Inflammatory macrophage treated with lipopolysaccharide for 1 hour (primary cell): ENCODE results near the gene GAL3ST2.

Experiments
- DNase-seq, 2 donors: peaks; one replicate each; pipeline ENCODE4 v3.0.0-alpha.2; 2020 to 2022

The GAL3ST2 gene

GRCh38 chr2:241846406-241846805, 69.8 kb downstream of the GAL3ST2 start:
- no peak for DNase-seq

- no peak for DNase-seq
These were observed 72.4 kb downstream of the GAL3ST2 start for GRCh38 chr2:241848761-241849615.

GRCh38 chr2:241849616-241850543, 73.3 kb downstream of the GAL3ST2 start:
- DNase-seq = no peak

GRCh38 chr2:241850544-241851324, 74.1 kb downstream of the GAL3ST2 start:
- no peak for DNase-seq

GRCh38 chr2:241851325-241852115, 74.9 kb downstream of the GAL3ST2 start:
- no peak for DNase-seq

- DNase-seq = no peak
These were observed 75.7 kb downstream of the GAL3ST2 start for GRCh38 chr2:241852116-241852980.

GRCh38 chr2:241852981-241853631, 76.5 kb downstream of the GAL3ST2 start:
- DNase-seq = no peak
